ENCODE results near the gene STRA6. TPM values are rescaled to one million over a fixed set of nuclear protein-coding genes. Genes with fewer than 3 reads are reported as not detected.

Gene STRA6
- total and polyA plus RNA-seq, 8 donors, result 0.06 to 1.7 (median 0.46) TPM; not detected in 2

GRCh38 chr15:74130155-74130848, 72.3 kb downstream of the STRA6 start, which contains the start of gene ISLR2:
Gene ISLR2 (plus strand): TSS chr15:74130586. CDS start chr15:74132755, 2,169 bp downstream.
- Histone ChIP-seq H3K9me3 (no peaks in the 10 kb centered on the region), H3K27me3 (peaks cover 0 to 49% (median 5%) of the 10 kb centered on the region in 4 donors), H3K36me3 (no peaks in the 10 kb centered on the region), H3K4me3 (no peak within 1 kb of the TSS), H3K4me1 (peaks cover 0 to 10% (median 4%) of the 10 kb centered on the region in 3 donors), H3K27ac (no peak within 1 kb of the TSS)
- intact Hi-C loops (cut with DNase I), result no loop called here
- FAIRE-seq (no peak), DNase-seq (no peak), ATAC-seq (no peak)
- TF ChIP-seq, protein P1, sequence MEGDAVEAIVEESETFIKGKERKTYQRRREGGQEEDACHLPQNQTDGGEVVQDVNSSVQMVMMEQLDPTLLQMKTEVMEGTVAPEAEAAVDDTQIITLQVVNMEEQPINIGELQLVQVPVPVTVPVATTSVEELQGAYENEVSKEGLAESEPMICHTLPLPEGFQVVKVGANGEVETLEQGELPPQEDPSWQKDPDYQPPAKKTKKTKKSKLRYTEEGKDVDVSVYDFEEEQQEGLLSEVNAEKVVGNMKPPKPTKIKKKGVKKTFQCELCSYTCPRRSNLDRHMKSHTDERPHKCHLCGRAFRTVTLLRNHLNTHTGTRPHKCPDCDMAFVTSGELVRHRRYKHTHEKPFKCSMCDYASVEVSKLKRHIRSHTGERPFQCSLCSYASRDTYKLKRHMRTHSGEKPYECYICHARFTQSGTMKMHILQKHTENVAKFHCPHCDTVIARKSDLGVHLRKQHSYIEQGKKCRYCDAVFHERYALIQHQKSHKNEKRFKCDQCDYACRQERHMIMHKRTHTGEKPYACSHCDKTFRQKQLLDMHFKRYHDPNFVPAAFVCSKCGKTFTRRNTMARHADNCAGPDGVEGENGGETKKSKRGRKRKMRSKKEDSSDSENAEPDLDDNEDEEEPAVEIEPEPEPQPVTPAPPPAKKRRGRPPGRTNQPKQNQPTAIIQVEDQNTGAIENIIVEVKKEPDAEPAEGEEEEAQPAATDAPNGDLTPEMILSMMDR (IDR thresholded peaks at IDR 0.05), result no peak
- WGBS, 2 donors, result 2 to 3% methylated on average over 53 of the region's 53 CpGs

DNA sequence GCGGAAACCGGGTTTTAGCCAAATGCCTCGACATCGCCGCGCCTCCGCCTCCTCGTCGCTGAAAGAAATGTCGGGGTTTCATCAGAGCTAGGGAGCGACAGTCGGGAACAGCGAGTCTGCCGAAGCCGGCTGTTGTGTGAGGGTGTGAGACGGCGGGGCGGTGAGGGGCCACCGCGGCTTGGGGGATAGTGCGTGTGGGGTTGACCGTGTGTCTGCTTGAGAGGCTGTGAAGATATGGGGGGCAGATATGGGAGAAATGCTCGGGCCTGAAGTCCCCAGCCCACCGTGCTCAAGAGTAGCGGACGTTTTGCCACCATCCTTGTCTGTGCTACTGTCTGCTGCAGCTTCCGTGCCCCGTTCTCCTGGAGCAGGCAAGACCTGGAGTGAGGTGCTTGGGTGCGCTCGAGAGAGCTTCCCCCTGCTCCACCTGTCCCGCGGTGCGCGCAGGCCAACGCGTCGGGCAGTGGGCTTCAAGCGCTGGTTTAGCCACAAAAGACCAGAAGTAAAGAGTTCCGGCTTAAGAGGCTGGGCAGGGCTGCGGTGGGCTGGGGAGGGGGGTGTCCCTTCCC, 72.9 kb downstream of the STRA6 start:
- ATAC-seq, result no peak
- no peak for FAIRE-seq
- 2% methylated on average over 40 of the region's 40 CpGs for WGBS, 2 donors
- H3K4me3 ChIP-seq, result no peak overlapping the region
- DNase-seq, result no peak
- no peaks in the 10 kb centered on the region for H3K36me3 ChIP-seq
- TF ChIP-seq, protein P1 (IDR thresholded peaks at IDR 0.05), result no peak
- intact Hi-C loops (cut with DNase I), result loop anchor here in 2 of 3 donors (5.0 to 10.0 kb wide), 2 partner anchors 178 to 185 kb away; no protein-coding TSS in a partner anchor
- no peak overlapping the region for H3K27ac ChIP-seq
- peaks cover 0 to 43% (median 4%) of the 10 kb centered on the region in 4 donors for H3K27me3 ChIP-seq
- no peaks in the 10 kb centered on the region for H3K9me3 ChIP-seq
- peaks cover 0 to 10% (median 4%) of the 10 kb centered on the region in 3 donors for H3K4me1 ChIP-seq

Other genes with a start within 250 kb of the STRA6 start
- 10 to 100 TPM in 2 of 6 donors, 1 to 10 TPM in 4; 5.2 to 12.3 (median 6.9) TPM for gene STOML1, start 210.5 kb downstream of the STRA6 start, total RNA-seq
- gene STOML1, start 210.5 kb downstream of the STRA6 start, polyA plus RNA-seq, result 10 to 100 TPM; 13.1 to 13.2 TPM
- gene PML, start 208.1 kb downstream of the STRA6 start, total RNA-seq, result 10 to 100 TPM; 10.6 to 31.7 (median 13.0) TPM
- 10 to 100 TPM; 17.6 to 19.1 TPM for gene PML, start 208.1 kb downstream of the STRA6 start, polyA plus RNA-seq
- not detected for gene GOLGA6A, start 120.2 kb downstream of the STRA6 start, total RNA-seq
- not detected for gene GOLGA6A, start 120.2 kb downstream of the STRA6 start, polyA plus RNA-seq
- under 1 TPM; 0.08 to 0.50 (median 0.16) TPM for gene ISLR2, start 72.2 kb downstream of the STRA6 start, total RNA-seq
- gene ISLR2, start 72.2 kb downstream of the STRA6 start, polyA plus RNA-seq, result under 1 TPM; 0.23 to 0.31 TPM
- 10 to 100 TPM in 1 of 6 donors, 1 to 10 TPM in 5; 1.5 to 29.4 (median 3.2) TPM for gene ISLR, start 29.1 kb downstream of the STRA6 start, total RNA-seq
- 1 to 10 TPM; 3.1 to 3.6 TPM for gene ISLR, start 29.1 kb downstream of the STRA6 start, polyA plus RNA-seq
- gene CCDC33, start 33.5 kb upstream of the STRA6 start, total RNA-seq, result not detected
- gene CCDC33, start 33.5 kb upstream of the STRA6 start, polyA plus RNA-seq, result not detected
- gene CYP11A1, start 164.9 kb upstream of the STRA6 start, total RNA-seq, result under 1 TPM in 3 of 6 donors, not detected in 3; 0.28 to 0.66 (median 0.29) TPM
- gene CYP11A1, start 164.9 kb upstream of the STRA6 start, polyA plus RNA-seq, result under 1 TPM; 0.09 to 0.11 TPM
- gene SEMA7A, start 231.2 kb upstream of the STRA6 start, total RNA-seq, result 1 to 10 TPM in 2 of 6 donors, under 1 TPM in 4; 0.37 to 5.6 (median 0.75) TPM
- 1 to 10 TPM in 1 of 2 donors, under 1 TPM in 1; 0.53 to 1.1 TPM for gene SEMA7A, start 231.2 kb upstream of the STRA6 start, polyA plus RNA-seq

All from pancreas (tissue), 10 donors.